ENCODE measurements around the gene KHDC4.

The KHDC4 gene

GRCh38 chr1:155911156-155912055, 22.8 kb downstream of the KHDC4 start, which contains the start of gene RIT1 (continued):
- TF ChIP-seq ZFP69B (tag by site-specific recombination; IDR thresholded peaks at IDR 0.05), result peak; percentile 97
- TF ChIP-seq SALL2 (tag by site-specific recombination; IDR thresholded peaks at IDR 0.05; ENCODE audit: borderline replicate concordance), result no peak
- peak; percentile 92 for TF ChIP-seq SP2 (tag by site-specific recombination; IDR thresholded peaks at IDR 0.05)
- TF ChIP-seq TRIM28 (IDR thresholded peaks at IDR 0.05; ENCODE audit: borderline replicate concordance, low read length), result no peak
- no peak for TF ChIP-seq ZNF488 (tag by site-specific recombination; IDR thresholded peaks at IDR 0.05)
- no peak for TF ChIP-seq ZNF704 (tag by site-specific recombination; IDR thresholded peaks at IDR 0.05)
- TF ChIP-seq ZFP37 (tag by site-specific recombination; IDR thresholded peaks at IDR 0.05), result no peak
- peak; percentile 90 for TF ChIP-seq KLF10 (tag by site-specific recombination; IDR thresholded peaks at IDR 0.05)
- no peak for TF ChIP-seq GLI2 (tag by site-specific recombination; IDR thresholded peaks at IDR 0.05; ENCODE audit: borderline replicate concordance, low read depth)
- no peak for TF ChIP-seq ZNF23 (tag by site-specific recombination; IDR thresholded peaks at IDR 0.05; ENCODE audit: borderline replicate concordance)
- TF ChIP-seq ZNF10 (tag by site-specific recombination; IDR thresholded peaks at IDR 0.05), result peak; percentile 45; the same call in 1 of the 2 replicates
- TF ChIP-seq EGR2 (tag by site-specific recombination; IDR thresholded peaks at IDR 0.05; ENCODE audit: low read depth), result peak; percentile 35; the same call in 1 of the 2 replicates
- peak; percentile 61 for TF ChIP-seq ZNF629 (tag by site-specific recombination; IDR thresholded peaks at IDR 0.05)
- no peak for TF ChIP-seq ZNF777 (tag by site-specific recombination; IDR thresholded peaks at IDR 0.05; ENCODE audit: borderline replicate concordance)
- TF ChIP-seq ZNF280C (tag by site-specific recombination; IDR thresholded peaks at IDR 0.05), result no peak
- peak; percentile 55; the same call in 1 of the 2 replicates for TF ChIP-seq KLF7 (tag by site-specific recombination; IDR thresholded peaks at IDR 0.05; ENCODE audit: borderline replicate concordance)
- TF ChIP-seq ZBTB1 (tag by site-specific recombination; IDR thresholded peaks at IDR 0.05), result 0 out of 2 replicates have a peak, but pooled peaks have one; percentile 10

- ChIA-PET POLR2A (no interaction called here), CTCF (interaction anchor here (0.6 kb wide), 1 partner anchor 13 kb away, joined by 3 read pairs; no protein-coding TSS in a partner anchor)
- Histone ChIP-seq H3K36me3 (ENCODE audit: control insufficient read depth in 2 of 2, insufficient read depth in 1 of 2, low read length in 2 of 2) (peaks cover 73 to 78% of the 10 kb centered on the region in 2 experiments), H3K4me3 (ENCODE audit: low read depth, low read length) (peak overlapping the region; percentile 89), H3K4me1 (ENCODE audit: control insufficient read depth, insufficient read depth, low read length) (no peaks in the 10 kb centered on the region), H3K27ac (ENCODE audit: extremely low read depth, low read depth, low read length) (peak overlapping the region; percentile 11; the same call in 1 of the 2 replicates), H3K9me3 (ENCODE audit: control insufficient read depth, insufficient read depth, low read depth, low read length) (no peaks in the 10 kb centered on the region)
- TF ChIP-seq ZNF341 (tag by site-specific recombination; IDR thresholded peaks at IDR 0.05; ENCODE audit: low read depth), result peak; percentile 50; the same call in 1 of the 2 replicates
- no peak for TF ChIP-seq ZNF521 (tag by site-specific recombination; IDR thresholded peaks at IDR 0.05)
- no peak for TF ChIP-seq ZNF292 (tag by site-specific recombination; IDR thresholded peaks at IDR 0.05; ENCODE audit: borderline replicate concordance, low read depth)
- TF ChIP-seq ZNF335 (tag by site-specific recombination; conservative IDR thresholded peaks at IDR 0.05), result peak; percentile 61
- no peak for TF ChIP-seq BCL6B (tag by site-specific recombination; IDR thresholded peaks at IDR 0.05)
- peak; percentile 39; the same call in 1 of the 2 replicates for TF ChIP-seq OSR2 (tag by site-specific recombination; IDR thresholded peaks at IDR 0.05)
- TF ChIP-seq ZNF580 (tag by site-specific recombination; IDR thresholded peaks at IDR 0.05), result no peak
- TF ChIP-seq IKZF3 (tag by site-specific recombination; IDR thresholded peaks at IDR 0.05), result 0 out of 2 replicates have a peak, but pooled peaks have one; percentile 23
- peak; percentile 23; the same call in 1 of the 2 replicates for TF ChIP-seq ZNF660 (tag by site-specific recombination; IDR thresholded peaks at IDR 0.05)
- TF ChIP-seq ZNF600 (tag by site-specific recombination; IDR thresholded peaks at IDR 0.05), result peak; percentile 37; the same call in 1 of the 2 replicates
- no peak for TF ChIP-seq ZNF394 (tag by site-specific recombination; IDR thresholded peaks at IDR 0.05; ENCODE audit: borderline replicate concordance)
- no peak for TF ChIP-seq HOXA7 (CRISPR knock-in tag; IDR thresholded peaks at IDR 0.05; ENCODE audit: borderline replicate concordance)
- 0 out of 2 replicates have a peak, but pooled peaks have one; percentile 20 for TF ChIP-seq PRDM1 (tag by site-specific recombination; IDR thresholded peaks at IDR 0.05)
Measured at GRCh38 chr1:155910621-155911121, 23.5 kb downstream of the KHDC4 start.

All from HEK293 (cell line).